Measurements from ENCODE around the gene MYO1B. TPM values are rescaled to one million over a fixed set of nuclear protein-coding genes. Genes with fewer than 3 reads are reported as not detected.

The MYO1B gene
- total RNA-seq, 1 donor from 2014 or later, result 2.5 TPM

DNA sequence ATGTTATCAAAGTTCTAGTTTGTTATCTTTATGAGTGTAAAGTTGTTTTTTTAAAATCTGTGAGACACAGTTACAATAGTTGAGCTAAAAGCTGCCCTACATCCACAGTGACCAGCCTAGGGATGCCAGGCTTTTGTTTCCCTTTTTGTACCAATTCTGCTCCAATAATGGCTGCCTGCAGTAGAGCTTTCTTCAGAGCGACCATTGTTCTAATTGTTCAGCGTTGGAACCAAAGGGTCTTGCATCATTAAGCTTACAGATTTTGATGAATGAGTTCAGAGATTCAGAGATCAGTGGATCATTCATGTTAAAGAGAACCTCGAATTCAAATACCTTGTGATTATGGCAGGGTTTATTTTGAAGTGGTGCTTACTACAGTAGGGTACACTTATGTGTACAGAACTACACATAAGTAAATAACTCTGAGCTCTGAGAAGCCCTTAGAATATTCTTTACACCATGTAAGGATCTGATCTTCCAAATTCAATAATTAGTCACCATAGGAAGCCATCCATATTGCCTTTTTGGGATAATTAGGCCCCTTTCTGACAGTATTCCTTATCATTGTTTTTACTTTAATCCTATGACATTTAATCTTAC is 157.9 kb downstream of the MYO1B start:
- CTCF ChIA-PET, result no interaction called here
- no peaks in the 10 kb centered on the region for H3K9me3 Mint-ChIP-seq
- no peaks in the 10 kb centered on the region for H3K27me3 Mint-ChIP-seq
- TF ChIP-seq, protein P1, sequence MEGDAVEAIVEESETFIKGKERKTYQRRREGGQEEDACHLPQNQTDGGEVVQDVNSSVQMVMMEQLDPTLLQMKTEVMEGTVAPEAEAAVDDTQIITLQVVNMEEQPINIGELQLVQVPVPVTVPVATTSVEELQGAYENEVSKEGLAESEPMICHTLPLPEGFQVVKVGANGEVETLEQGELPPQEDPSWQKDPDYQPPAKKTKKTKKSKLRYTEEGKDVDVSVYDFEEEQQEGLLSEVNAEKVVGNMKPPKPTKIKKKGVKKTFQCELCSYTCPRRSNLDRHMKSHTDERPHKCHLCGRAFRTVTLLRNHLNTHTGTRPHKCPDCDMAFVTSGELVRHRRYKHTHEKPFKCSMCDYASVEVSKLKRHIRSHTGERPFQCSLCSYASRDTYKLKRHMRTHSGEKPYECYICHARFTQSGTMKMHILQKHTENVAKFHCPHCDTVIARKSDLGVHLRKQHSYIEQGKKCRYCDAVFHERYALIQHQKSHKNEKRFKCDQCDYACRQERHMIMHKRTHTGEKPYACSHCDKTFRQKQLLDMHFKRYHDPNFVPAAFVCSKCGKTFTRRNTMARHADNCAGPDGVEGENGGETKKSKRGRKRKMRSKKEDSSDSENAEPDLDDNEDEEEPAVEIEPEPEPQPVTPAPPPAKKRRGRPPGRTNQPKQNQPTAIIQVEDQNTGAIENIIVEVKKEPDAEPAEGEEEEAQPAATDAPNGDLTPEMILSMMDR (IDR thresholded peaks at IDR 0.05), result no peak
- no peak overlapping the region for H3K27ac Mint-ChIP-seq
- ATAC-seq (ENCODE audit: low read depth) (no peak), DNase-seq (no peak)
- H3K36me3 Mint-ChIP-seq (ENCODE audit: low read depth), result peaks cover 7% of the 10 kb centered on the region
- POLR2A ChIA-PET, result no interaction called here
- no peak overlapping the region for H3K4me3 Mint-ChIP-seq
- H3K4me1 Mint-ChIP-seq, result no peaks in the 10 kb centered on the region
- intact Hi-C loops (cut with micrococcal nuclease), result no loop called here

DNA sequence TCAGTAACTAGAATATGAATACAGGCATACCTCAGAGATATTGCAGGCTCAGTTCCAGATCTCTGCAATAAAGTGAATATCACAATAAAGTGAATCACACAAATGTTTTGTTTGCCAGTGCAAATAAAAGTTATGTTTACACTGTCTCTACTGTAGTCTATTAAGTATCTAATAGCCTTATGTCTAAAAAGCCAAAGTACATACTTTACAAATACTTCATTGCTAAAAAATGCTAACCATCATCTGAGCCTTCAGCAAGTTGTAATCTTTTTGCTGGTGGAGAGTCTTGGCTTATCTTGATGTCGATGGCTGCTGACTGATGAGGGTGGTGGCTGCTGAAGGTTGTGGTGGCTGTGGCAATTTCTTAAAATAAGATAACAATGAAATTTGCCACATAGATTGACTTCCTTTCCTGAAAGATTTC is 159.4 kb downstream of the MYO1B start:
- intact Hi-C loops (cut with micrococcal nuclease), result no loop called here
- Mint-ChIP-seq H3K9me3 (no peaks in the 10 kb centered on the region), H3K36me3 (ENCODE audit: low read depth) (peaks cover 14% of the 10 kb centered on the region), H3K4me1 (no peaks in the 10 kb centered on the region), H3K27me3 (no peaks in the 10 kb centered on the region), H3K27ac (no peak overlapping the region), H3K4me3 (no peak overlapping the region)
- CTCF ChIA-PET, result no interaction called here
- POLR2A ChIA-PET, result no interaction called here
- DNase-seq (no peak), ATAC-seq (ENCODE audit: low read depth) (no peak)
- TF ChIP-seq, protein P1 (IDR thresholded peaks at IDR 0.05), result no peak

- TF ChIP-seq, protein P1 (IDR thresholded peaks at IDR 0.05), result no peak
- no peak overlapping the region for H3K4me3 Mint-ChIP-seq
- peaks cover 12% of the 10 kb centered on the region for H3K36me3 Mint-ChIP-seq (ENCODE audit: low read depth)
- ATAC-seq (ENCODE audit: low read depth), result no peak
- POLR2A ChIA-PET, result no interaction called here
- intact Hi-C loops (cut with micrococcal nuclease), result no loop called here
- no peaks in the 10 kb centered on the region for H3K9me3 Mint-ChIP-seq
- no peaks in the 10 kb centered on the region for H3K4me1 Mint-ChIP-seq
- no peak overlapping the region for H3K27ac Mint-ChIP-seq
- H3K27me3 Mint-ChIP-seq, result no peaks in the 10 kb centered on the region
- no peak for DNase-seq
- CTCF ChIA-PET, result no interaction called here
Measured at GRCh38 chr2:191405546-191405945, 160.3 kb downstream of the MYO1B start.

DNA sequence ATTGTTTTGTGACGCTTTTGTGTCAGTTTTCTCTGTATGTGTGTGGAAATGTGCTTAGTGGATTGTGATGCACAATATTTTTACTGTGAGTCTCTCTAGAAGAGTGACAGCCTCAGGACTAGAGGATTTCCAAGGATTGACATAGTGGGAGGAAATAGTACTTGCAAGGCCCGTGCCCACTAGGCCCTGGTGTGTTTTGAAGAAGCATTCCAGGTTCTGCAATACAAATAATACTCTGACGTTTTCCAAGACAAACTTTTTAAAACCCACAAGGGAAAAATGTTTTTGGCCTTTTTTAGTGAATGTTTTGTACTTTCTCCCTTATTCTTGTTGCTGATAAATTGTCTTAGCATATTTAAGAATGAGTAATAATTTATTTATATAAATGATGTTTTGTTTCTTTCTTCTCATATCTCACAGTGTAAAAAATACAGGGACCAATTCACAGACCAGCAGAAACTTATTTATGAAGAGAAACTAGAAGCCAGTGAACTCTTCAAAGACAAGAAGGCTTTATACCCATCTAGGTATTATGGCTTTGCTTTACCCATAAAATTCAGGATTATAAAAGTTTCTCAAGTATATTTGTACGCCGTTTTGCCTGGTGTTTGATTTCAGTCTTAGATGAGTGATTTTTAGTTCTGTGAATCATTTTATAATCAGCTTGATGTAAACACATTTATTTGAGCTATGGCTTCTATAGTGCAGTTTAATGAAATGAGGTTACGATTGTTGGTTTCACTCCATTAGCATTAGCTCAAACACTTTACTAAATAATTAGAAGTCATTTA is 165.6 kb downstream of the MYO1B start:
- Mint-ChIP-seq H3K27ac (no peak overlapping the region), H3K4me1 (no peaks in the 10 kb centered on the region), H3K9me3 (no peaks in the 10 kb centered on the region), H3K36me3 (ENCODE audit: low read depth) (peaks cover 12% of the 10 kb centered on the region), H3K27me3 (no peaks in the 10 kb centered on the region), H3K4me3 (no peak overlapping the region)
- DNase-seq, result no peak
- TF ChIP-seq, protein P1 (IDR thresholded peaks at IDR 0.05), result no peak
- ChIA-PET POLR2A (no interaction called here), CTCF (no interaction called here)
- no peak for ATAC-seq (ENCODE audit: low read depth)
- intact Hi-C loops (cut with micrococcal nuclease), result no loop called here

DNA sequence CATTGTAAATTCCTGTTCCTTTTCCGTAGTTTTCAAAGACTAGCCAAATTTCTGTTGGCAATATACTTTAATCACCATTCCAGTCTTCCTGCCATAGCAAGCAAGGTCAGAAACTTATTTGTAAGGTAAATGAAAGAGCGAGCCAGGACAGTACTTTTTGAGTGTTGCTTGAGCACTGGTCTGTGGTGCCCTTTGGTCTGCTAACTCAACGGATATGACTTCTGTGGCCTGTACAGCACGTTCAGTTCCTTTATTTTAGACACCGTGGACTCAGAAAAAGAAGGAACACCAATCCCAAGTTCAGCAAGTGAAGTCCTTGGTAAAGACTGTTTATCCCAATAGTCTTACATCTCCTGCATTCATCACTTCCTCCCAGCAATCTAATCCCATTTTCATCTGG is 166.3 kb downstream of the MYO1B start:
- intact Hi-C loops (cut with micrococcal nuclease), result no loop called here
- no peak overlapping the region for H3K4me3 Mint-ChIP-seq
- DNase-seq, result no peak
- TF ChIP-seq, protein P1 (IDR thresholded peaks at IDR 0.05), result no peak
- CTCF ChIA-PET, result no interaction called here
- H3K4me1 Mint-ChIP-seq, result no peaks in the 10 kb centered on the region
- ATAC-seq (ENCODE audit: low read depth), result no peak
- no peaks in the 10 kb centered on the region for H3K27me3 Mint-ChIP-seq
- H3K36me3 Mint-ChIP-seq (ENCODE audit: low read depth), result peaks cover 12% of the 10 kb centered on the region
- H3K27ac Mint-ChIP-seq, result no peak overlapping the region
- POLR2A ChIA-PET, result no interaction called here
- H3K9me3 Mint-ChIP-seq, result no peaks in the 10 kb centered on the region
